HG03378 (cell line): ENCODE results near the gene FAM161A.
"Not testable (repeated sequence)": the region's sequence is repeated elsewhere in the genome, so short reads cannot be mapped to it uniquely, and the experiment has no call there.

ENCODE experiments used
- ATAC-seq: cut with Tn5 transposase; IDR thresholded peaks from one replicate; pipeline ENCODE4 v1.9.1; 2021; ENCODE audit warnings: mild to moderate bottlenecking, moderate library complexity; ENCODE audit not compliant: unreplicated experiment

Gene FAM161A

GRCh38 chr2:61845320-61845719 lies 8.5 kb downstream of the FAM161A start:
- ATAC-seq: no peak

GRCh38 chr2:61841286-61841685 lies 12.6 kb downstream of the FAM161A start:
- no peak for ATAC-seq

GRCh38 chr2:61834893-61835292 lies 19.0 kb downstream of the FAM161A start:
- no peak for ATAC-seq

GRCh38 chr2:61833971-61834370 lies 19.9 kb downstream of the FAM161A start:
- ATAC-seq: no peak

GRCh38 chr2:61832183-61832841 lies 21.5 kb downstream of the FAM161A start:
- ATAC-seq: no peak

- no peak for ATAC-seq
These were observed 31.6 kb downstream of the FAM161A start for GRCh38 chr2:61822255-61822654.

- no peak for ATAC-seq
These were observed 37.1 kb downstream of the FAM161A start for GRCh38 chr2:61816480-61817355.

- no peak for ATAC-seq
These were observed 39.2 kb downstream of the FAM161A start for GRCh38 chr2:61814539-61815160.

GRCh38 chr2:61813314-61813713 lies 40.5 kb downstream of the FAM161A start:
- ATAC-seq: not testable (repeated sequence)

- ATAC-seq: no peak
These were observed 42.0 kb downstream of the FAM161A start for GRCh38 chr2:61811821-61812220.

GRCh38 chr2:61810203-61810602 lies 43.7 kb downstream of the FAM161A start:
- ATAC-seq: not testable (repeated sequence)

GRCh38 chr2:61808693-61809092 lies 45.2 kb downstream of the FAM161A start:
- not testable (repeated sequence) for ATAC-seq

GRCh38 chr2:61807036-61807757 lies 46.7 kb downstream of the FAM161A start:
- ATAC-seq: no peak

- no peak for ATAC-seq
These were observed 51.3 kb downstream of the FAM161A start for GRCh38 chr2:61802548-61802947.

- ATAC-seq: no peak
These were observed 54.8 kb downstream of the FAM161A start for GRCh38 chr2:61799099-61799498.

GRCh38 chr2:61797446-61797845 lies 56.4 kb downstream of the FAM161A start:
- not testable (repeated sequence) for ATAC-seq

- no peak for ATAC-seq
These were observed 58.5 kb downstream of the FAM161A start for GRCh38 chr2:61795408-61795807.

- peak; percentile 75 for ATAC-seq
These were observed 60.4 kb downstream of the FAM161A start for GRCh38 chr2:61793389-61793836.

- ATAC-seq: no peak
These were observed 61.4 kb downstream of the FAM161A start for GRCh38 chr2:61792355-61792890.

- no peak for ATAC-seq
These were observed 63.9 kb downstream of the FAM161A start for GRCh38 chr2:61789807-61790602.
